AG04450 (cell line): ENCODE measurements around the gene KCNIP4. TPM values are rescaled to one million over a fixed set of nuclear protein-coding genes. Genes with fewer than 3 reads are reported as not detected.

Experiments used
- CTCF ChIA-PET: fragments of 300-600, 350-600 bp; formaldehyde crosslinking; extraction: SDS; loops from one replicate; lab custom pipeline; 2022; ENCODE audit warnings: antibody characterized with exemption, inconsistent platforms; lab: Charles Lee
- POLR2A ChIA-PET: fragments of 350-600 bp; formaldehyde crosslinking; extraction: SDS; loops from one replicate; lab custom pipeline; 2021; ENCODE audit warnings: antibody characterized with exemption, inconsistent platforms; lab: Yijun Ruan, JAX
- DNase-seq: peaks from one replicate; pipeline ENCODE4 v3.0.0-alpha.2; 2011; ENCODE audit warnings: low read depth, low spot score
- H3K27ac ChIP-seq: one replicate; pipeline ENCODE4 v1.5.1; 2012; ENCODE audit warnings: low read depth, low read length, control low read depth
- H3K27me3 ChIP-seq: one replicate; pipeline ENCODE4 v1.6.0; 2012; ENCODE audit warnings: low read length; ENCODE audit not compliant: control insufficient read depth, insufficient read depth
- H3K4me3 ChIP-seq: 2 replicates; pipeline ENCODE4 v1.5.1; 2011; ENCODE audit warnings: mild to moderate bottlenecking, low read depth, low read length, control low read depth
- H3K9me3 ChIP-seq: 2 replicates; pipeline ENCODE4 v1.5.1; 2012; ENCODE audit warnings: low read length; ENCODE audit not compliant: control insufficient read depth, insufficient read depth
- polyA plus RNA-seq: library from polyadenylated mRNA; depleted of rRNA; stranded (reverse); fragments of >200 nt; gene quantifications from 2 replicates; pipeline ENCODE4 v1.2.3, GENCODE V29; 2011
- TF ChIP-seq, protein P1 (sequence below): IDR thresholded peaks from 2 replicates; pipeline ENCODE4 v1.5.1; 2011; ENCODE audit warnings: low read depth, low read length, control low read depth, inconsistent platforms

The KCNIP4 gene
- polyA plus RNA-seq, 1 experiment = not detected

DNA sequence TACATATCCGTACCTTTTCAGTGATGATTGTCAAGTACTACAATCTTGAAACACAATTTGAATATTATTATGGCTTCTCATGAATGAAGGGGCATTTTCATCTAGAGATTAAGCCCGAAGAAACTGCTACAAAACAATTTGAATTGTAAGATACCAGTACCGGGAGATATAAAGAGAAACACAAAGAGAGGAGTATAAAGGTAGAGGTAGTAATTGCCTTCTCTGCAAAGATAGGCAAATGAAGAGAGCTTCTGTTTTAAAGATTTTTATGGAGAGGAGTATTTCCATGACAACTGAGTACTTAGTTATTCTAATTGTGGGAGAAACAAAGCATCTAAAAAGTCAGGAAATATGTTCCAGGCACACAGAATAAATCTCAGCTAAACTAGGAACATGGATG is 25.3 kb upstream of the KCNIP4 start:
- Histone ChIP-seq H3K9me3 (no peaks in the 10 kb centered on the region), H3K4me3 (no peak overlapping the region), H3K27ac (no peak overlapping the region), H3K27me3 (no peaks in the 10 kb centered on the region)
- no peak for DNase-seq
- TF ChIP-seq, protein P1, sequence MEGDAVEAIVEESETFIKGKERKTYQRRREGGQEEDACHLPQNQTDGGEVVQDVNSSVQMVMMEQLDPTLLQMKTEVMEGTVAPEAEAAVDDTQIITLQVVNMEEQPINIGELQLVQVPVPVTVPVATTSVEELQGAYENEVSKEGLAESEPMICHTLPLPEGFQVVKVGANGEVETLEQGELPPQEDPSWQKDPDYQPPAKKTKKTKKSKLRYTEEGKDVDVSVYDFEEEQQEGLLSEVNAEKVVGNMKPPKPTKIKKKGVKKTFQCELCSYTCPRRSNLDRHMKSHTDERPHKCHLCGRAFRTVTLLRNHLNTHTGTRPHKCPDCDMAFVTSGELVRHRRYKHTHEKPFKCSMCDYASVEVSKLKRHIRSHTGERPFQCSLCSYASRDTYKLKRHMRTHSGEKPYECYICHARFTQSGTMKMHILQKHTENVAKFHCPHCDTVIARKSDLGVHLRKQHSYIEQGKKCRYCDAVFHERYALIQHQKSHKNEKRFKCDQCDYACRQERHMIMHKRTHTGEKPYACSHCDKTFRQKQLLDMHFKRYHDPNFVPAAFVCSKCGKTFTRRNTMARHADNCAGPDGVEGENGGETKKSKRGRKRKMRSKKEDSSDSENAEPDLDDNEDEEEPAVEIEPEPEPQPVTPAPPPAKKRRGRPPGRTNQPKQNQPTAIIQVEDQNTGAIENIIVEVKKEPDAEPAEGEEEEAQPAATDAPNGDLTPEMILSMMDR = no peak
- ChIA-PET CTCF (no interaction called here), POLR2A (no interaction called here)

DNA sequence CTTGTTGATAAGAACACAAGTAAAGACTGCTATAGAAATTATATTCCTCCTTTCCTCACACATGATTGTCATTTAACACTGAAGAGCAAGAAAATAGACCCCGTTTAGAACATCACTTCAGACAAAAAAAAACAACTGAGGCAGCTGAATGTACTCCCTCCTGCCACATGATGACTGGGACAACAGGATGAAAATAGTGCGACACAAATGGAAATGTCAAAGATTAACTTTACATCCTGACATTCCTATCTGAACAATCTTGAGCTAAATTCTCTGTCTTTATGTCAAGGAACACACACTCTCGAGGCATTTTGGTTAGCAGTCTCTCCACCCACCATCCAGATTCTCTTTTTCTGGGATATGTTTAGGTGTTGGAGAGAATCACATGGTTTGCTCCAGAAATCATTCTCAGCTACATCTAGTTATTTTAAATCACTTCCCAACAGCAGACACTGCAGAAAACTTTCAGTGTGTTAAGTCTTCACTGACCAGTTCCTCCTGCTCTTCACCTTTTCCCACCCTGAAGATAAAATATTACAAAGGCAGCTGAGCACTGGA is 16.3 kb upstream of the KCNIP4 start:
- H3K9me3 ChIP-seq = no peaks in the 10 kb centered on the region
- no peak overlapping the region for H3K27ac ChIP-seq
- no peaks in the 10 kb centered on the region for H3K27me3 ChIP-seq
- H3K4me3 ChIP-seq = no peak overlapping the region
- POLR2A ChIA-PET = no interaction called here
- CTCF ChIA-PET = no interaction called here
- TF ChIP-seq, protein P1 = no peak
- DNase-seq = no peak

DNA sequence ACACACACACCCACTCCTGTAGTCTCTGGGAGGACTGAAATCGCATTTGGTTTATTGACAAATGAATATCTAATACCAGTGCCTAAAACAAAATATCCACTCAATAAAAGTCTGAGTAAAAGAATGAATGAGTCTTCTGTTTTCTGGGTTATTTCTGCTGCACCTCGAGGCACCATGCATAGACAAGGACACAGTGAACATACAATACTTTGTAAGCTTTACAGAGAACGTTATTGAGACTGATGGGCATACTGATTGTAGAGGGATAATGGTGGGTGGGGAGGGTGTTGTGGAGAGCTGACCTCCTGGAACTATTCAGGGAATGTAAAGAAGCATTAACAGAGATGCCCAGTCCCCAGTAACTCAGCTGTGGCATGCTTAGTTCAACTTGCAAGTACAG is 14.1 kb upstream of the KCNIP4 start:
- Histone ChIP-seq H3K27ac (no peak overlapping the region), H3K27me3 (no peaks in the 10 kb centered on the region), H3K4me3 (no peak overlapping the region), H3K9me3 (no peaks in the 10 kb centered on the region)
- POLR2A ChIA-PET = no interaction called here
- no peak for DNase-seq
- CTCF ChIA-PET = no interaction called here
- TF ChIP-seq, protein P1 = no peak

DNA sequence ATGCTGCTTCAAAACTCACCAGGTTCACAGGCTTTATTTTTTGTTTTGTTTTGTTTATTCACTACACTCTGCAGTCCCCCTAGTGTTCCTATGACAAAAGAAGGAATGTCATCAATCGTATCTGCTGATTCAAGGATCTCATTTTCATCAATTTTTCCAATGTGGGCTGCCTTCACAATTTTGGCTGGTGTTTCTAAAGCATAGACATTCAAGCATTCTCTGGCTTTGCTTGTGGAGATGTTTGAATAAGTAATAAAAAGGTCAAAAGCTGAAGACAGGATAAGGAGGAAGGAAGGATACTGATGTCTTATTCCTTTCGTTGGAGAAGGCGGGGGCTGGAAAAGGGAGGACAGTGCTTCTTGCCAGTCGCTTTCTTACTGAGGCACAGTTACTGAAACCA is 12.2 kb upstream of the KCNIP4 start:
- CTCF ChIA-PET = no interaction called here
- POLR2A ChIA-PET = no interaction called here
- H3K27me3 ChIP-seq = no peaks in the 10 kb centered on the region
- TF ChIP-seq, protein P1 = no peak
- H3K27ac ChIP-seq = no peak overlapping the region
- no peak overlapping the region for H3K4me3 ChIP-seq
- H3K9me3 ChIP-seq = no peaks in the 10 kb centered on the region
- DNase-seq = no peak

DNA sequence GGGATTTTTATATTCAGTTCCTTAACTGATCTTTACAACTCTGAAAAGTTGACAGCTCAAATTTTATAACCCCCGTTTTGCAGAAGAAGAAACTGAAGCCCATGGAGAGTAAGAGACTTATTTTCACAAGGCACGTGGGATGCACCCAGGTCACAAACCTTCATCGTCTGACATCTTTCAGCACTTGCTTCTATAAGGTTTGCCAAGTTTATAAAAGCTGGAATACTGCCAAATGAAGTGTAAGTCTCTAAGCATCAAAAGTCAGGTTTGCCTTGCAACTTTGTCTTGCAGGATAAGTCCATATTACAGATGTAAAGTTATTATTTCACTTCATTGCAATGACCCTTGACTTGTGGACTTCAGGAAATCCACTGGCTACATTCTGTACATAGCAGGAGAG is 6.3 kb upstream of the KCNIP4 start:
- TF ChIP-seq, protein P1 = no peak
- Histone ChIP-seq H3K27ac (no peak overlapping the region), H3K27me3 (peaks cover 2% of the 10 kb centered on the region), H3K9me3 (no peaks in the 10 kb centered on the region), H3K4me3 (no peak overlapping the region)
- ChIA-PET POLR2A (no interaction called here), CTCF (interaction anchor here (0.5 kb wide), 1 partner anchor 164 kb away, joined by 3 read pairs; no protein-coding TSS in a partner anchor)
- DNase-seq = no peak
